ENCODE measurements around the gene STK38.
"Not testable (repeated sequence)": the region's sequence is repeated elsewhere in the genome, so short reads cannot be mapped to it uniquely, and the experiment has no call there.

The STK38 gene

DNA sequence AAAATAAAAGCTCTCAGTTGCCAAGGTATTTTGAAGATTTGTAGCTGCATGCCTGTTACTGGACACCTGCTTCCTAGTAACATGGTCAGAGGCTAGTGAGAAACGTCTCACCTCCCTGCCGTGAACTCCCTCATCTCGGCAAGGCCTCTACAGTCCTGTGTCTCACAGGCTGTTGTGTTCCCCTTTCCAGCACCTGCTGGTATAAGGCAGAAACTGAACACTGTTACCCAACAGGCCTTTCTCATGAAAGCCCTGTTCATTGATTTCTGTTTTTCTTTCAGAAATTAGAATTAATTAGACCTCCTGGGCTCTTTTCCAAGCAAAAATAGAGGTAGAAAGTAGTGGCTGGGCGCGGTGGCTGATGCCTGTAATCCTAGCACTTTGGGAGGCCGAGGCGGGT is 29.3 kb upstream of the STK38 start:
- Histone ChIP-seq H3K9me3 (ENCODE audit: control insufficient read depth, low read length) (no peaks in the 10 kb centered on the region), H2AFZ (no peak overlapping the region), H3K4me1 (no peaks in the 10 kb centered on the region), H3K27me3 (ENCODE audit: control insufficient read depth, insufficient read depth, low read length) (no peaks in the 10 kb centered on the region), H3K4me2 (ENCODE audit: low read length) (no peak overlapping the region), H3K9ac (no peak overlapping the region), H3K36me3 (ENCODE audit: control insufficient read depth, insufficient read depth, low read length) (no peaks in the 10 kb centered on the region), H3K27ac (no peak overlapping the region), H3K79me2 (no peaks in the 10 kb centered on the region), H3K4me3 (ENCODE audit: low read depth, low read length) (no peak overlapping the region)
- TF ChIP-seq, protein P1, sequence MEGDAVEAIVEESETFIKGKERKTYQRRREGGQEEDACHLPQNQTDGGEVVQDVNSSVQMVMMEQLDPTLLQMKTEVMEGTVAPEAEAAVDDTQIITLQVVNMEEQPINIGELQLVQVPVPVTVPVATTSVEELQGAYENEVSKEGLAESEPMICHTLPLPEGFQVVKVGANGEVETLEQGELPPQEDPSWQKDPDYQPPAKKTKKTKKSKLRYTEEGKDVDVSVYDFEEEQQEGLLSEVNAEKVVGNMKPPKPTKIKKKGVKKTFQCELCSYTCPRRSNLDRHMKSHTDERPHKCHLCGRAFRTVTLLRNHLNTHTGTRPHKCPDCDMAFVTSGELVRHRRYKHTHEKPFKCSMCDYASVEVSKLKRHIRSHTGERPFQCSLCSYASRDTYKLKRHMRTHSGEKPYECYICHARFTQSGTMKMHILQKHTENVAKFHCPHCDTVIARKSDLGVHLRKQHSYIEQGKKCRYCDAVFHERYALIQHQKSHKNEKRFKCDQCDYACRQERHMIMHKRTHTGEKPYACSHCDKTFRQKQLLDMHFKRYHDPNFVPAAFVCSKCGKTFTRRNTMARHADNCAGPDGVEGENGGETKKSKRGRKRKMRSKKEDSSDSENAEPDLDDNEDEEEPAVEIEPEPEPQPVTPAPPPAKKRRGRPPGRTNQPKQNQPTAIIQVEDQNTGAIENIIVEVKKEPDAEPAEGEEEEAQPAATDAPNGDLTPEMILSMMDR (IDR thresholded peaks at IDR 0.05): no peak

DNA sequence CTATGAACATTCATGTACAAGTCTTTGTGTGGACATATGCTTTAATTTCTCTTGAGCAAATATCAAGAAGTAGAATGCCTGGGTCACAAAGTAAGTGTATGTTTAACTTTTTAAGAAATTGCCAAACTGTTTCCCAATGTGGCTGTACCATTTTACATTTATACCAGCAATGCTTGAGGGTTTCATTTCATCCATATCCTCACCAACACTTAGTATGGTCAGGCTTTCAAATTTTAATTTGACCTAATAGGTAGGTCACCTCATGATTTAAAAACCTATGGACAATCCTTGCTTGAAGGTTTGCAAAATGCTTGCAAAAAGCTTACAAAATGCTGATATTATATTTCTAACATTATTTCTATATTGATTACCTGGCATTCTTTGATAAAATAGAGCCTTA is 27.4 kb upstream of the STK38 start:
- H3K4me2 ChIP-seq (ENCODE audit: low read length): no peak overlapping the region
- no peaks in the 10 kb centered on the region for H3K9me3 ChIP-seq (ENCODE audit: control insufficient read depth, low read length)
- H3K9ac ChIP-seq: no peak overlapping the region
- H2AFZ ChIP-seq: no peak overlapping the region
- no peak overlapping the region for H3K27ac ChIP-seq
- H3K4me3 ChIP-seq (ENCODE audit: low read depth, low read length): no peak overlapping the region
- no peaks in the 10 kb centered on the region for H3K36me3 ChIP-seq (ENCODE audit: control insufficient read depth, insufficient read depth, low read length)
- H3K4me1 ChIP-seq: no peaks in the 10 kb centered on the region
- TF ChIP-seq, protein P1 (IDR thresholded peaks at IDR 0.05): no peak
- no peaks in the 10 kb centered on the region for H3K27me3 ChIP-seq (ENCODE audit: control insufficient read depth, insufficient read depth, low read length)
- H3K79me2 ChIP-seq: no peaks in the 10 kb centered on the region

- H2AFZ ChIP-seq; H3K27ac ChIP-seq; H3K4me2 ChIP-seq (ENCODE audit: low read length); H3K9me3 ChIP-seq (ENCODE audit: control insufficient read depth, low read length); H3K4me3 ChIP-seq (ENCODE audit: low read depth, low read length); H3K9ac ChIP-seq; H3K36me3 ChIP-seq (ENCODE audit: control insufficient read depth, insufficient read depth, low read length); H3K27me3 ChIP-seq (ENCODE audit: control insufficient read depth, insufficient read depth, low read length); H3K79me2 ChIP-seq; H3K4me1 ChIP-seq: not testable (repeated sequence)
Observed at GRCh38 chr6:36572353-36573311, 25.4 kb upstream of the STK38 start.

DNA sequence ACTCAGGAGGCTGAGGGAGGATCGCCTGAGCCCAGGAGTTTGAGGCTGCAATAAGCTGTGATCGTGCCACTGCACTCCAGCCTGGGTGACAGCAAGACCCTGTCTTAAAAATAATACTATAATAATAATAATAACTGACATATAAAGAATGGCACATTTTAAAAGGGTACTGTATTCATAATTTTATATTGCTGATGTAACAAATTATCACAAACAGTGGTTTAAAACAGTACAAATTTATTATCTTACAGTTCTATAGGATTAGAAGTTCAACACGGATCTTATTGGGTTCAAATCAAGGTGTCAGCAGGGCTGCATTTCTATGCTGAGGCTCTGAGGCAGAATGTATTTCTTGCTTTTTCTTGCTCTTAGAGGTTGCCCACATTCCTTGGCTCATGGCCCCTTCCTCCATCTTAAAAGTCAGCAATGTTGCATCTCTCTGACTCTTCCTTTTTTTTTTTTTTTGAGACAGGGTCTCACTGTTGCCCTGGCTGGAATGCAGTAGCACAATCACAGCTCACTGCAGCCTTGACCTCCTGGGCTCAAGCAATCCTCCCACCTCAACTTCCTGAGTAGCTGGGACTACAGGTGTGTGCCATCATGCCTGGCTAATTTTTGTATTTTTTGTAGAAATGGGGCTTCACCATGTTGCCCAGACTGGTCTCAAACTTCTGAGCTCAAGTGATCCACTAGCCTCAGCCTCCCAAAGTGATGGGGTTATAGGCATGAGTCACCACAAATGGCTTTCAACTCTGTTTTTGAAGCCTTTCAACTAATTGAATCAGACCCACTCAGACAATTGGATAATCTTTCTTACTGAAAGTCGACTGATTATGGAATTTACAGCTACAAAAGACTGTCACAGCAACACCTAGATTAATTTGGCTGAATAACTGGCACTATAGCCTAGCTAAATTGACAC is 24.1 kb upstream of the STK38 start:
- Histone ChIP-seq H3K4me3 (ENCODE audit: low read depth, low read length) (no peak overlapping the region), H3K36me3 (ENCODE audit: control insufficient read depth, insufficient read depth, low read length) (no peaks in the 10 kb centered on the region), H3K4me1 (no peaks in the 10 kb centered on the region), H2AFZ (no peak overlapping the region), H3K4me2 (ENCODE audit: low read length) (no peak overlapping the region), H3K79me2 (no peaks in the 10 kb centered on the region), H3K27me3 (ENCODE audit: control insufficient read depth, insufficient read depth, low read length) (no peaks in the 10 kb centered on the region), H3K27ac (no peak overlapping the region), H3K9me3 (ENCODE audit: control insufficient read depth, low read length) (no peaks in the 10 kb centered on the region), H3K9ac (no peak overlapping the region)
- TF ChIP-seq, protein P1 (IDR thresholded peaks at IDR 0.05): no peak

DNA sequence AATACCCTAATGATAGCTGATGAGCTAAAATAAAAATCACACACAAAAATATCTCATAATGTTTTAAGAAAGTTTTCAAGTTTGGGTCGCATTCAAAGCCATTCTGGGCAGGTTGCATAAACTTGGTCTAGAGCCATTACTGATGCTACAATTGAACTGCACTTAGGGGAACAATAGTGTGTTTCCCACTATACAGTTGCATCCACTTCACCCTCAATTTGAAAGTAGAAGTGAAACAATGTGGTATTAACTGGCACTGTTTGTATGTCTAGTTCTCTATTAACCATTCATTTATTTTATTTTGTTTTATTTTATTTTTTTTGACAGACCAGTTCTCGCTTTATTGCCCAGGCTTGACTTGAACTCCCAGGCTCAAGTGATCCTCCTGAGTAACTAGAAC is 23.0 kb upstream of the STK38 start:
- Histone ChIP-seq H3K4me3 (ENCODE audit: low read depth, low read length) (no peak overlapping the region), H2AFZ (no peak overlapping the region), H3K27ac (no peak overlapping the region), H3K4me1 (no peaks in the 10 kb centered on the region), H3K36me3 (ENCODE audit: control insufficient read depth, insufficient read depth, low read length) (no peaks in the 10 kb centered on the region), H3K9me3 (ENCODE audit: control insufficient read depth, low read length) (no peaks in the 10 kb centered on the region), H3K4me2 (ENCODE audit: low read length) (no peak overlapping the region), H3K27me3 (ENCODE audit: control insufficient read depth, insufficient read depth, low read length) (no peaks in the 10 kb centered on the region), H3K79me2 (no peaks in the 10 kb centered on the region), H3K9ac (no peak overlapping the region)
- TF ChIP-seq, protein P1 (IDR thresholded peaks at IDR 0.05): no peak

Measured in parathyroid adenoma (tissue), 2 donors.